ENCODE data around the gene CACNA2D1. TPM values are rescaled to one million over a fixed set of nuclear protein-coding genes. Genes with fewer than 3 reads are reported as not detected.
A peak's percentile ranks its signal among the peaks of the same experiment; 100 is the strongest.

The CACNA2D1 gene
- total and polyA plus RNA-seq, 7 experiments from 2014 or later, result not detected

GRCh38 chr7:82053453-82054032 is 390.0 kb downstream of the CACNA2D1 start:
- H3K27ac Mint-ChIP-seq, result no peak overlapping the region
- ATAC-seq (no peak), DNase-seq (no peak)
- Histone ChIP-seq H3K36me3 (ENCODE audit: control insufficient read depth in 2 of 3, insufficient read depth in 3 of 3, low read length in 3 of 3) (no peaks in the 10 kb centered on the region), H3K9me3 (ENCODE audit: control insufficient read depth in 2 of 3, low read length in 3 of 3) (no peaks in the 10 kb centered on the region), H3K4me1 (ENCODE audit: control insufficient read depth in 2 of 2, insufficient read depth in 2 of 2, low read length in 2 of 2) (no peaks in the 10 kb centered on the region), H3K4me3 (ENCODE audit: low read length) (no peak overlapping the region), H3K27me3 (ENCODE audit: control insufficient read depth in 2 of 2, insufficient read depth in 2 of 2, low read length in 2 of 2) (no peaks in the 10 kb centered on the region), H3K27ac (ENCODE audit: low read depth, low read length) (no peak overlapping the region)
- H3K4me1 Mint-ChIP-seq, result no peaks in the 10 kb centered on the region
- no peak overlapping the region for H3K4me3 Mint-ChIP-seq
- intact Hi-C loops (cut with micrococcal nuclease), result no loop called here
- ChIA-PET POLR2A (no interaction called here), CTCF (no interaction called here)
- no peaks in the 10 kb centered on the region for H3K36me3 Mint-ChIP-seq
- no peaks in the 10 kb centered on the region for H3K27me3 Mint-ChIP-seq
- peaks cover 0 to 5% (median 0%) of the 10 kb centered on the region in 11 donors for H3K9me3 Mint-ChIP-seq

- POLR2A ChIA-PET, result no interaction called here
- H3K4me3 Mint-ChIP-seq, result no peak overlapping the region
- DNase-seq, result no peak
- H3K27me3 ChIP-seq (ENCODE audit: control insufficient read depth in 2 of 2, insufficient read depth in 2 of 2, low read length in 2 of 2), result no peaks in the 10 kb centered on the region
- H3K36me3 ChIP-seq (ENCODE audit: control insufficient read depth in 2 of 3, insufficient read depth in 3 of 3, low read length in 3 of 3), result no peaks in the 10 kb centered on the region
- no peak overlapping the region for H3K27ac Mint-ChIP-seq
- intact Hi-C loops (cut with micrococcal nuclease), result no loop called here
- peaks cover 0 to 5% (median 0%) of the 10 kb centered on the region in 11 donors for H3K9me3 Mint-ChIP-seq
- H3K4me1 Mint-ChIP-seq, result no peaks in the 10 kb centered on the region
- H3K36me3 Mint-ChIP-seq, result no peaks in the 10 kb centered on the region
- CTCF ChIA-PET, result no interaction called here
- H3K4me3 ChIP-seq (ENCODE audit: low read length), result no peak overlapping the region
- H3K27ac ChIP-seq (ENCODE audit: low read depth, low read length), result no peak overlapping the region
- H3K27me3 Mint-ChIP-seq, result no peaks in the 10 kb centered on the region
- H3K9me3 ChIP-seq (ENCODE audit: control insufficient read depth in 2 of 3, low read length in 3 of 3), result no peaks in the 10 kb centered on the region
- no peak for ATAC-seq
- H3K4me1 ChIP-seq (ENCODE audit: control insufficient read depth in 2 of 2, insufficient read depth in 2 of 2, low read length in 2 of 2), result no peaks in the 10 kb centered on the region
Measured at GRCh38 chr7:82051601-82052000, 392.0 kb downstream of the CACNA2D1 start.

- DNase-seq (no peak), ATAC-seq (no peak)
- Histone ChIP-seq H3K27me3 (ENCODE audit: control insufficient read depth in 2 of 2, insufficient read depth in 2 of 2, low read length in 2 of 2) (no peaks in the 10 kb centered on the region), H3K4me3 (ENCODE audit: low read length) (no peak overlapping the region), H3K4me1 (ENCODE audit: control insufficient read depth in 2 of 2, insufficient read depth in 2 of 2, low read length in 2 of 2) (no peaks in the 10 kb centered on the region), H3K27ac (ENCODE audit: low read depth, low read length) (no peak overlapping the region), H3K9me3 (ENCODE audit: control insufficient read depth in 2 of 3, low read length in 3 of 3) (no peaks in the 10 kb centered on the region), H3K36me3 (ENCODE audit: control insufficient read depth in 2 of 3, insufficient read depth in 3 of 3, low read length in 3 of 3) (no peaks in the 10 kb centered on the region)
- H3K4me1 Mint-ChIP-seq, result no peaks in the 10 kb centered on the region
- intact Hi-C loops (cut with micrococcal nuclease), result no loop called here
- peaks cover 0 to 5% (median 0%) of the 10 kb centered on the region in 11 donors for H3K9me3 Mint-ChIP-seq
- H3K36me3 Mint-ChIP-seq, result no peaks in the 10 kb centered on the region
- H3K27ac Mint-ChIP-seq, result no peak overlapping the region
- ChIA-PET POLR2A (no interaction called here), CTCF (no interaction called here)
- no peak overlapping the region for H3K4me3 Mint-ChIP-seq
- no peaks in the 10 kb centered on the region for H3K27me3 Mint-ChIP-seq
Measured at GRCh38 chr7:82050792-82051191, 392.8 kb downstream of the CACNA2D1 start.

GRCh38 chr7:82049891-82050533 is 393.6 kb downstream of the CACNA2D1 start:
- intact Hi-C loops (cut with micrococcal nuclease), result no loop called here
- Mint-ChIP-seq H3K9me3 (peaks cover 0 to 5% (median 0%) of the 10 kb centered on the region in 11 donors), H3K4me1 (no peaks in the 10 kb centered on the region), H3K27me3 (no peaks in the 10 kb centered on the region), H3K36me3 (no peaks in the 10 kb centered on the region), H3K27ac (no peak overlapping the region), H3K4me3 (no peak overlapping the region)
- Histone ChIP-seq H3K27me3 (ENCODE audit: control insufficient read depth in 2 of 2, insufficient read depth in 2 of 2, low read length in 2 of 2) (no peaks in the 10 kb centered on the region), H3K4me1 (ENCODE audit: control insufficient read depth in 2 of 2, insufficient read depth in 2 of 2, low read length in 2 of 2) (no peaks in the 10 kb centered on the region), H3K27ac (ENCODE audit: low read depth, low read length) (no peak overlapping the region), H3K36me3 (ENCODE audit: control insufficient read depth in 2 of 3, insufficient read depth in 3 of 3, low read length in 3 of 3) (no peaks in the 10 kb centered on the region), H3K4me3 (ENCODE audit: low read length) (no peak overlapping the region), H3K9me3 (ENCODE audit: control insufficient read depth in 2 of 3, low read length in 3 of 3) (no peaks in the 10 kb centered on the region)
- ATAC-seq (no peak), DNase-seq (no peak)
- ChIA-PET POLR2A (no interaction called here), CTCF (no interaction called here)

GRCh38 chr7:82049442-82049841 is 394.1 kb downstream of the CACNA2D1 start:
- H3K4me3 Mint-ChIP-seq, result no peak overlapping the region
- CTCF ChIA-PET, result no interaction called here

GRCh38 chr7:82044497-82045080 is 399.0 kb downstream of the CACNA2D1 start:
- Mint-ChIP-seq H3K27ac (no peak overlapping the region), H3K4me3 (no peak overlapping the region), H3K9me3 (peaks cover 0 to 9% (median 0%) of the 10 kb centered on the region in 11 donors), H3K36me3 (no peaks in the 10 kb centered on the region), H3K27me3 (no peaks in the 10 kb centered on the region), H3K4me1 (no peaks in the 10 kb centered on the region)
- CTCF ChIA-PET, result no interaction called here
- POLR2A ChIA-PET, result no interaction called here
- no peaks in the 10 kb centered on the region for H3K36me3 ChIP-seq (ENCODE audit: control insufficient read depth in 2 of 3, insufficient read depth in 3 of 3, low read length in 3 of 3)
- intact Hi-C loops (cut with micrococcal nuclease), result loop anchor here (1.0 kb wide), 3 partner anchors 528 to 685 kb away; no protein-coding TSS in a partner anchor
- ATAC-seq, result no peak
- no peak overlapping the region for H3K27ac ChIP-seq (ENCODE audit: low read depth, low read length)
- no peaks in the 10 kb centered on the region for H3K27me3 ChIP-seq (ENCODE audit: control insufficient read depth in 2 of 2, insufficient read depth in 2 of 2, low read length in 2 of 2)
- peak in 1 of 9 donors; percentile 7 for DNase-seq
- no peaks in the 10 kb centered on the region for H3K9me3 ChIP-seq (ENCODE audit: control insufficient read depth in 2 of 3, low read length in 3 of 3)
- no peaks in the 10 kb centered on the region for H3K4me1 ChIP-seq (ENCODE audit: control insufficient read depth in 2 of 2, insufficient read depth in 2 of 2, low read length in 2 of 2)
- H3K4me3 ChIP-seq (ENCODE audit: low read length), result no peak overlapping the region

More at GRCh38 chr7:82049442-82049841, 394.1 kb downstream of the CACNA2D1 start:
- Mint-ChIP-seq H3K4me1 (no peaks in the 10 kb centered on the region), H3K27ac (no peak overlapping the region), H3K27me3 (no peaks in the 10 kb centered on the region), H3K9me3 (peaks cover 0 to 2% (median 0%) of the 10 kb centered on the region in 11 donors), H3K36me3 (no peaks in the 10 kb centered on the region)
- Histone ChIP-seq H3K27me3 (ENCODE audit: control insufficient read depth in 2 of 2, insufficient read depth in 2 of 2, low read length in 2 of 2) (no peaks in the 10 kb centered on the region), H3K36me3 (ENCODE audit: control insufficient read depth in 2 of 3, insufficient read depth in 3 of 3, low read length in 3 of 3) (no peaks in the 10 kb centered on the region), H3K4me1 (ENCODE audit: control insufficient read depth in 2 of 2, insufficient read depth in 2 of 2, low read length in 2 of 2) (no peaks in the 10 kb centered on the region), H3K27ac (ENCODE audit: low read depth, low read length) (no peak overlapping the region), H3K4me3 (ENCODE audit: low read length) (no peak overlapping the region), H3K9me3 (ENCODE audit: control insufficient read depth in 2 of 3, low read length in 3 of 3) (no peaks in the 10 kb centered on the region)
- intact Hi-C loops (cut with micrococcal nuclease), result no loop called here
- ATAC-seq (no peak), DNase-seq (no peak)
- POLR2A ChIA-PET, result no interaction called here

- H3K36me3 Mint-ChIP-seq, result no peaks in the 10 kb centered on the region
- no peak overlapping the region for H3K27ac ChIP-seq (ENCODE audit: low read depth, low read length)
- no peaks in the 10 kb centered on the region for H3K27me3 Mint-ChIP-seq
- H3K9me3 ChIP-seq (ENCODE audit: control insufficient read depth in 2 of 3, low read length in 3 of 3), result no peaks in the 10 kb centered on the region
- POLR2A ChIA-PET, result no interaction called here
- ATAC-seq (no peak), DNase-seq (no peak)
- H3K4me1 ChIP-seq (ENCODE audit: control insufficient read depth in 2 of 2, insufficient read depth in 2 of 2, low read length in 2 of 2), result no peaks in the 10 kb centered on the region
- CTCF ChIA-PET, result no interaction called here
- intact Hi-C loops (cut with micrococcal nuclease), result no loop called here
- H3K4me3 ChIP-seq (ENCODE audit: low read length), result no peak overlapping the region
- no peak overlapping the region for H3K4me3 Mint-ChIP-seq
- H3K9me3 Mint-ChIP-seq, result peaks cover 0 to 10% (median 0%) of the 10 kb centered on the region in 11 donors
- H3K27ac Mint-ChIP-seq, result no peak overlapping the region
- H3K36me3 ChIP-seq (ENCODE audit: control insufficient read depth in 2 of 3, insufficient read depth in 3 of 3, low read length in 3 of 3), result no peaks in the 10 kb centered on the region
- H3K27me3 ChIP-seq (ENCODE audit: control insufficient read depth in 2 of 2, insufficient read depth in 2 of 2, low read length in 2 of 2), result no peaks in the 10 kb centered on the region
- H3K4me1 Mint-ChIP-seq, result no peaks in the 10 kb centered on the region
Measured at GRCh38 chr7:82039621-82040020, 404.0 kb downstream of the CACNA2D1 start.

Measured in naive thymus-derived CD4-positive, alpha-beta T cell (primary cell).